GM18526 (cell line): ENCODE measurements around the gene TBCEL.

Experiments used
- POLR2A ChIP-seq: IDR thresholded peaks from 3 replicates; pipeline ENCODE4 v1.6.1; 2011; ENCODE audit not compliant: insufficient read length; ENCODE audit errors: extremely low read depth

Gene TBCEL

GRCh38 chr11:121006922-121007321 is 17.0 kb upstream of the TBCEL start:
- TF ChIP-seq POLR2A: no peak

GRCh38 chr11:121008551-121008950 is 15.4 kb upstream of the TBCEL start:
- TF ChIP-seq POLR2A: no peak

GRCh38 chr11:121012091-121012490 is 11.8 kb upstream of the TBCEL start:
- TF ChIP-seq POLR2A: no peak

GRCh38 chr11:121018746-121019145 is 5.2 kb upstream of the TBCEL start:
- no peak for TF ChIP-seq POLR2A

- TF ChIP-seq POLR2A: no peak
Measured at GRCh38 chr11:121024989-121025388, 1.1 kb downstream of the TBCEL start.

- no peak for TF ChIP-seq POLR2A
Measured at GRCh38 chr11:121029153-121029552, 5.3 kb downstream of the TBCEL start.

- TF ChIP-seq POLR2A: no peak
Measured at GRCh38 chr11:121029813-121030445, 6.0 kb downstream of the TBCEL start.

- TF ChIP-seq POLR2A: no peak
Measured at GRCh38 chr11:121031167-121031566, 7.3 kb downstream of the TBCEL start.

- TF ChIP-seq POLR2A: no peak
Measured at GRCh38 chr11:121032546-121032945, 8.6 kb downstream of the TBCEL start.

- TF ChIP-seq POLR2A: no peak
Measured at GRCh38 chr11:121033635-121034034, 9.7 kb downstream of the TBCEL start.

GRCh38 chr11:121035169-121035755 is 11.4 kb downstream of the TBCEL start:
- TF ChIP-seq POLR2A: no peak

- TF ChIP-seq POLR2A: no peak
Measured at GRCh38 chr11:121035780-121036179, 11.9 kb downstream of the TBCEL start.

GRCh38 chr11:121037016-121037415 is 13.1 kb downstream of the TBCEL start:
- TF ChIP-seq POLR2A: no peak

GRCh38 chr11:121038648-121039409 is 14.9 kb downstream of the TBCEL start:
- no peak for TF ChIP-seq POLR2A

- TF ChIP-seq POLR2A: no peak
Measured at GRCh38 chr11:121039971-121040613, 16.2 kb downstream of the TBCEL start.

- no peak for TF ChIP-seq POLR2A
Measured at GRCh38 chr11:121040614-121041002, 16.7 kb downstream of the TBCEL start.
